Trophoblast cell (in vitro differentiated cells and primary cell): Measurements from ENCODE around the gene ABL1.

ENCODE experiments used
- DNase-seq, 2 donors: peaks; one replicate each; pipeline ENCODE4 v3.0.0-alpha.2; 2016
- H2AFZ ChIP-seq: 2 replicates; pipeline ENCODE4 v1.6.1; 2013; ENCODE audit warnings: low read length, moderate library complexity, mild to moderate bottlenecking; ENCODE audit not compliant: insufficient read depth, poor library complexity
- H2AK5ac ChIP-seq: 2 replicates; pipeline ENCODE4 v1.6.1; 2013; ENCODE audit warnings: mild to moderate bottlenecking, low read length
- H2BK120ac ChIP-seq: 2 replicates; pipeline ENCODE4 v1.6.1; 2013; ENCODE audit warnings: low read length, mild to moderate bottlenecking, moderate library complexity; ENCODE audit not compliant: insufficient read depth, poor library complexity
- H2BK12ac ChIP-seq: 2 replicates; pipeline ENCODE4 v1.6.1; 2013; ENCODE audit warnings: mild to moderate bottlenecking, low read length, moderate library complexity
- H2BK5ac ChIP-seq: 2 replicates; pipeline ENCODE4 v1.6.1; 2013; ENCODE audit warnings: low read length, low read depth, moderate library complexity, mild to moderate bottlenecking; ENCODE audit not compliant: poor library complexity
- H3K14ac ChIP-seq: 2 replicates; pipeline ENCODE4 v1.6.1; 2013; ENCODE audit warnings: mild to moderate bottlenecking, low read length
- H3K18ac ChIP-seq: 2 replicates; pipeline ENCODE4 v1.6.1; 2013; ENCODE audit warnings: mild to moderate bottlenecking, low read length
- H3K23ac ChIP-seq: 2 replicates; pipeline ENCODE4 v1.6.1; 2013; ENCODE audit warnings: low read length
- H3K27ac ChIP-seq: 2 replicates; pipeline ENCODE4 v1.5.1; 2013; ENCODE audit warnings: low read depth, mild to moderate bottlenecking, inconsistent platforms, low read length, moderate library complexity
- H3K27me3 ChIP-seq: 2 replicates; pipeline ENCODE4 v1.6.1; 2013; ENCODE audit warnings: inconsistent platforms, mild to moderate bottlenecking, low read length, moderate library complexity; ENCODE audit not compliant: insufficient read depth
- H3K36me3 ChIP-seq, 2 experiments: 1 replicate in 1 of 2; 2 replicates in 1 of 2; pipeline ENCODE4 v1.6.1; 2013; ENCODE audit warnings: low read length in 2 of 2, mild to moderate bottlenecking in 2 of 2, moderate library complexity in 1 of 2; ENCODE audit not compliant: insufficient read depth in 2 of 2, control insufficient read depth in 1 of 2
- H3K4ac ChIP-seq: 2 replicates; pipeline ENCODE4 v1.6.1; 2013; ENCODE audit warnings: low read depth, mild to moderate bottlenecking, low read length, moderate library complexity
- H3K4me1 ChIP-seq, 2 experiments: 1 replicate in 1 of 2; 2 replicates in 1 of 2; pipeline ENCODE4 v1.6.1; 2013; ENCODE audit warnings: low read length in 2 of 2, mild to moderate bottlenecking in 2 of 2, moderate library complexity in 1 of 2; ENCODE audit not compliant: insufficient read depth in 2 of 2, control insufficient read depth in 1 of 2
- H3K4me2 ChIP-seq: 2 replicates; pipeline ENCODE4 v1.6.1; 2013; ENCODE audit warnings: inconsistent platforms, mild to moderate bottlenecking, low read length, moderate library complexity
- H3K4me3 ChIP-seq: 2 replicates; pipeline ENCODE4 v1.5.1; 2013; ENCODE audit warnings: mild to moderate bottlenecking, low read depth, low read length, inconsistent platforms
- H3K79me1 ChIP-seq: one replicate; pipeline ENCODE4 v1.6.1; 2013; ENCODE audit warnings: low read length
- H3K79me2 ChIP-seq: 2 replicates; pipeline ENCODE4 v1.6.1; 2013; ENCODE audit warnings: low read length, mild to moderate bottlenecking; ENCODE audit not compliant: control insufficient read depth, insufficient read depth, poor library complexity
- H3K9ac ChIP-seq: 2 replicates; pipeline ENCODE4 v1.6.1; 2013; ENCODE audit warnings: mild to moderate bottlenecking, low read length
- H3K9me3 ChIP-seq: 2 replicates; pipeline ENCODE4 v1.6.1; 2013; ENCODE audit warnings: low read depth, mild to moderate bottlenecking, control low read depth, inconsistent platforms, low read length; ENCODE audit not compliant: insufficient read depth
- H4K12ac ChIP-seq: 2 replicates; pipeline ENCODE4 v1.6.1; 2013; ENCODE audit warnings: low read depth, mild to moderate bottlenecking, low read length, moderate library complexity
- H4K8ac ChIP-seq: 2 replicates; pipeline ENCODE4 v1.6.1; 2013; ENCODE audit warnings: low read depth, mild to moderate bottlenecking, low read length, moderate library complexity
- H4K91ac ChIP-seq: one replicate; pipeline ENCODE4 v1.6.1; 2013; ENCODE audit warnings: low read depth, mild to moderate bottlenecking, low read length, moderate library complexity
- WGBS: extraction: QIAGEN DNeasy Blood & Tissue Kit; methylation state at CpG from one replicate; pipeline ENCODE4 v1.1.7; 2013; ENCODE audit warnings: missing lambda C conversion rate; ENCODE audit not compliant: insufficient read length, insufficient coverage; ENCODE audit errors: extremely low coverage; 5-methylcytosine and 5-hydroxymethylcytosine counted together

The ABL1 gene

GRCh38 chr9:130860458-130861316 lies 25.6 kb downstream of the ABL1 start:
- no peak overlapping the region for H3K14ac ChIP-seq
- H3K4me2 ChIP-seq, result no peak overlapping the region
- H2AFZ ChIP-seq, result no peak overlapping the region
- peak; percentile 83 to 93 for DNase-seq
- no peak overlapping the region for H3K9ac ChIP-seq
- no CpG with 5 or more reads among the region's 28 CpGs for WGBS
- H3K18ac ChIP-seq, result no peak overlapping the region
- H2BK12ac ChIP-seq, result no peak overlapping the region
- H4K12ac ChIP-seq, result no peak overlapping the region
- peaks cover 2% of the 10 kb centered on the region for H3K9me3 ChIP-seq
- no peak overlapping the region for H2AK5ac ChIP-seq
- no peaks in the 10 kb centered on the region for H3K79me2 ChIP-seq
- no peak overlapping the region for H4K91ac ChIP-seq
- peaks cover 19 to 21% of the 10 kb centered on the region in 2 experiments for H3K4me1 ChIP-seq
- H2BK5ac ChIP-seq, result no peak overlapping the region
- H3K23ac ChIP-seq, result no peak overlapping the region
- no peak overlapping the region for H3K27ac ChIP-seq
- H2BK120ac ChIP-seq, result no peak overlapping the region
- H3K27me3 ChIP-seq, result no peaks in the 10 kb centered on the region
- H3K4me3 ChIP-seq, result no peak overlapping the region
- H3K4ac ChIP-seq, result no peak overlapping the region
- H3K79me1 ChIP-seq, result no peaks in the 10 kb centered on the region
- H3K36me3 ChIP-seq, result peaks cover 15 to 18% of the 10 kb centered on the region in 2 experiments
- no peak overlapping the region for H4K8ac ChIP-seq

- Histone ChIP-seq H3K23ac (no peak overlapping the region), H4K8ac (no peak overlapping the region), H4K91ac (no peak overlapping the region), H3K4me1 (peaks cover 19 to 21% of the 10 kb centered on the region in 2 experiments), H4K12ac (no peak overlapping the region), H3K4me2 (no peak overlapping the region), H2AFZ (no peak overlapping the region), H3K27me3 (no peaks in the 10 kb centered on the region), H3K4ac (no peak overlapping the region), H3K14ac (no peak overlapping the region), H3K9ac (no peak overlapping the region), H3K4me3 (no peak overlapping the region), H2AK5ac (no peak overlapping the region), H2BK12ac (no peak overlapping the region), H3K27ac (no peak overlapping the region), H3K36me3 (peaks cover 11 to 14% of the 10 kb centered on the region in 2 experiments), H3K18ac (no peak overlapping the region), H3K79me2 (no peaks in the 10 kb centered on the region), H2BK5ac (no peak overlapping the region), H2BK120ac (no peak overlapping the region), H3K9me3 (no peaks in the 10 kb centered on the region), H3K79me1 (no peaks in the 10 kb centered on the region)
- DNase-seq, result no peak
- no CpG with 5 or more reads among the region's 8 CpGs for WGBS
Measured at GRCh38 chr9:130861372-130862180, 26.5 kb downstream of the ABL1 start.

GRCh38 chr9:130862217-130862616 lies 27.2 kb downstream of the ABL1 start:
- H3K4me1 ChIP-seq, result peaks cover 19 to 21% of the 10 kb centered on the region in 2 experiments
- WGBS, result no CpG with 5 or more reads among the region's 8 CpGs

GRCh38 chr9:130862747-130863146 lies 27.7 kb downstream of the ABL1 start:
- H3K14ac ChIP-seq, result no peak overlapping the region
- peaks cover 11 to 16% of the 10 kb centered on the region in 2 experiments for H3K36me3 ChIP-seq
- no peak overlapping the region for H3K4ac ChIP-seq
- no peak overlapping the region for H2BK5ac ChIP-seq
- no peak overlapping the region for H4K91ac ChIP-seq
- no CpG with 5 or more reads among the region's 23 CpGs for WGBS
- H4K8ac ChIP-seq, result no peak overlapping the region
- H3K4me3 ChIP-seq, result no peak overlapping the region
- no peaks in the 10 kb centered on the region for H3K9me3 ChIP-seq
- no peaks in the 10 kb centered on the region for H3K79me2 ChIP-seq
- no peak for DNase-seq
- H2AFZ ChIP-seq, result no peak overlapping the region
- no peak overlapping the region for H3K18ac ChIP-seq
- no peak overlapping the region for H2BK12ac ChIP-seq
- H3K9ac ChIP-seq, result no peak overlapping the region
- H3K4me2 ChIP-seq, result no peak overlapping the region
- peaks cover 19 to 20% of the 10 kb centered on the region in 2 experiments for H3K4me1 ChIP-seq
- no peaks in the 10 kb centered on the region for H3K79me1 ChIP-seq
- H3K23ac ChIP-seq, result no peak overlapping the region
- no peaks in the 10 kb centered on the region for H3K27me3 ChIP-seq
- H2AK5ac ChIP-seq, result no peak overlapping the region
- H3K27ac ChIP-seq, result no peak overlapping the region
- no peak overlapping the region for H2BK120ac ChIP-seq
- H4K12ac ChIP-seq, result no peak overlapping the region

More at GRCh38 chr9:130862217-130862616, 27.2 kb downstream of the ABL1 start:
- H2BK5ac ChIP-seq, result no peak overlapping the region
- H2AK5ac ChIP-seq, result no peak overlapping the region
- H3K27ac ChIP-seq, result no peak overlapping the region
- no peak overlapping the region for H3K4ac ChIP-seq
- no peak overlapping the region for H3K9ac ChIP-seq
- H2AFZ ChIP-seq, result no peak overlapping the region
- H3K4me2 ChIP-seq, result no peak overlapping the region
- H4K8ac ChIP-seq, result no peak overlapping the region
- no peak overlapping the region for H2BK12ac ChIP-seq
- no peak for DNase-seq
- H4K91ac ChIP-seq, result no peak overlapping the region
- H3K4me3 ChIP-seq, result no peak overlapping the region
- no peaks in the 10 kb centered on the region for H3K79me2 ChIP-seq
- H3K18ac ChIP-seq, result no peak overlapping the region
- no peak overlapping the region for H4K12ac ChIP-seq
- no peak overlapping the region for H3K23ac ChIP-seq
- H3K27me3 ChIP-seq, result no peaks in the 10 kb centered on the region
- H2BK120ac ChIP-seq, result no peak overlapping the region
- H3K14ac ChIP-seq, result no peak overlapping the region
- no peaks in the 10 kb centered on the region for H3K79me1 ChIP-seq
- H3K36me3 ChIP-seq, result peaks cover 11 to 13% of the 10 kb centered on the region in 2 experiments
- H3K9me3 ChIP-seq, result no peaks in the 10 kb centered on the region
